Measurements from ENCODE around the gene ORAI2. TPM values are rescaled to one million over a fixed set of nuclear protein-coding genes. Genes with fewer than 3 reads are reported as not detected.

ORAI2 gene
- total RNA-seq, 1 donor from 2014 or later, result 47.4 TPM

DNA sequence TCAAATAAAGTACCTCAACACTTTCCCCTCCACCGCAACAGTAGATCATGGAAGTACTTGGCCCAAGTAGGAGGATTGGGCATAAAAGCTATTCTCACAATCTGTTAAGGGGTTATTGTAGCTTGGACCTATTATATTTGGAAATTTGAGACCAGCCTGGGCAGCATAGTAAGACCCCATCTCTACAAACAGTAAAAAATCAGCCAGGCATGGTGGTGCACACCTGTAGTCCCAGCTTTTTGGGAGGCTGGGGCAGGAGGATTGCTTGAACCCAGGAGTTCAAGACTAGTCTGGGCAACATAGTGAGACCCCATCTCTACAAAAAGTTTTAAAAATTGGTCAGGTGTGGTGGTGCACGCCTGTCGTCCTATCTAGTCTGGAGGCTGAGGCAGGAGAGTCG lies 24.0 kb upstream of the ORAI2 start:
- no peak overlapping the region for H3K4me3 Mint-ChIP-seq (ENCODE audit: unreplicated experiment)
- H3K27ac Mint-ChIP-seq (ENCODE audit: unreplicated experiment), result no peak overlapping the region
- no peaks in the 10 kb centered on the region for H3K27me3 Mint-ChIP-seq (ENCODE audit: low read depth)
- no peaks in the 10 kb centered on the region for H3K9me3 Mint-ChIP-seq (ENCODE audit: low read depth)
- DNase-seq (ENCODE audit: low spot score), result no peak
- H3K36me3 Mint-ChIP-seq (ENCODE audit: low read depth), result peaks cover 43% of the 10 kb centered on the region
- H3K4me1 Mint-ChIP-seq (ENCODE audit: low read depth), result no peaks in the 10 kb centered on the region
- TF ChIP-seq, protein P1, sequence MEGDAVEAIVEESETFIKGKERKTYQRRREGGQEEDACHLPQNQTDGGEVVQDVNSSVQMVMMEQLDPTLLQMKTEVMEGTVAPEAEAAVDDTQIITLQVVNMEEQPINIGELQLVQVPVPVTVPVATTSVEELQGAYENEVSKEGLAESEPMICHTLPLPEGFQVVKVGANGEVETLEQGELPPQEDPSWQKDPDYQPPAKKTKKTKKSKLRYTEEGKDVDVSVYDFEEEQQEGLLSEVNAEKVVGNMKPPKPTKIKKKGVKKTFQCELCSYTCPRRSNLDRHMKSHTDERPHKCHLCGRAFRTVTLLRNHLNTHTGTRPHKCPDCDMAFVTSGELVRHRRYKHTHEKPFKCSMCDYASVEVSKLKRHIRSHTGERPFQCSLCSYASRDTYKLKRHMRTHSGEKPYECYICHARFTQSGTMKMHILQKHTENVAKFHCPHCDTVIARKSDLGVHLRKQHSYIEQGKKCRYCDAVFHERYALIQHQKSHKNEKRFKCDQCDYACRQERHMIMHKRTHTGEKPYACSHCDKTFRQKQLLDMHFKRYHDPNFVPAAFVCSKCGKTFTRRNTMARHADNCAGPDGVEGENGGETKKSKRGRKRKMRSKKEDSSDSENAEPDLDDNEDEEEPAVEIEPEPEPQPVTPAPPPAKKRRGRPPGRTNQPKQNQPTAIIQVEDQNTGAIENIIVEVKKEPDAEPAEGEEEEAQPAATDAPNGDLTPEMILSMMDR (IDR thresholded peaks at IDR 0.05), result no peak

DNA sequence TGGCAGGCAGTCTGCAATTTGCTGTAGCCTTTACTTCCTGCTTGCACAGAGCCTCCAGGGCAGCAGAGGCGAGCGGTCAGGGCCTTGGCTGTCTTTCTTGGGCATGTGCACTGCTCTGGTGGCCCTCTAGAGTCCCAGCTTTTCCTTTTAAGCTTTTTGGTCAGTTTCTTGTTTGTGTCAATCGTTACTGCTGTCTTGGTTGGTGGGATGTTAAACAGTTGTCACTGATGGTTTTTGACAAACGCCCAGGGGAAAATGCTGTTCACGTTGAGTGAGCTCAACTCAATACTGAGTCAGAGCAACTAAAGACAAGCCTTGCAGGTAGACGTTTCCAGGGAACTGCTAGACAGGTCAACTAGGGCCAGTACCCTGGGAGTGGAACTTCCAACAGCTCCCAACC lies 23.3 kb upstream of the ORAI2 start:
- H3K9me3 Mint-ChIP-seq (ENCODE audit: low read depth), result no peaks in the 10 kb centered on the region
- H3K27me3 Mint-ChIP-seq (ENCODE audit: low read depth), result no peaks in the 10 kb centered on the region
- no peak for DNase-seq (ENCODE audit: low spot score)
- H3K4me1 Mint-ChIP-seq (ENCODE audit: low read depth), result no peaks in the 10 kb centered on the region
- no peak overlapping the region for H3K4me3 Mint-ChIP-seq (ENCODE audit: unreplicated experiment)
- TF ChIP-seq, protein P1 (IDR thresholded peaks at IDR 0.05), result no peak
- H3K36me3 Mint-ChIP-seq (ENCODE audit: low read depth), result peaks cover 46% of the 10 kb centered on the region
- H3K27ac Mint-ChIP-seq (ENCODE audit: unreplicated experiment), result no peak overlapping the region

DNA sequence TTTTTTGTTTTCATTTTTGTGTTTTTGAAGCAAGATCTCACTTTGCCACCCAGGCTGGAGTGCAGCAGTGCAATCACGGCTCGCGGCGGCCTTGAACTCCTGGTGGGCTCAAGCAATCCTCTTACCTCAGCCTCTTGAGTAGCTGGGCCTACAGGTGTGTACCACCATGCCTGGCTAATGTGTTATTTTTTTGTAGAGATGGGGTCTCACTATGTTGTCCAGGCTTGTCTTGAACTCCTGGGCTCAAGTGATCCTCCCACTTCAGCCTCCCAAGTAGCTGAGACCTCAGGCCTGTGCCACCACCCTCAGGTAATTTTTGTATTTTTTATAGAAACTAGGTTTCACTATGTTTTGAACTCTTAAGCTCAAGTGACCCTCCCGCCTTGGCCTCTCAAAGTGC lies 22.5 kb upstream of the ORAI2 start:
- H3K27me3 Mint-ChIP-seq (ENCODE audit: low read depth), result no peaks in the 10 kb centered on the region
- peaks cover 43% of the 10 kb centered on the region for H3K36me3 Mint-ChIP-seq (ENCODE audit: low read depth)
- no peak overlapping the region for H3K27ac Mint-ChIP-seq (ENCODE audit: unreplicated experiment)
- no peak overlapping the region for H3K4me3 Mint-ChIP-seq (ENCODE audit: unreplicated experiment)
- no peak for DNase-seq (ENCODE audit: low spot score)
- H3K9me3 Mint-ChIP-seq (ENCODE audit: low read depth), result no peaks in the 10 kb centered on the region
- no peaks in the 10 kb centered on the region for H3K4me1 Mint-ChIP-seq (ENCODE audit: low read depth)
- TF ChIP-seq, protein P1 (IDR thresholded peaks at IDR 0.05), result no peak

DNA sequence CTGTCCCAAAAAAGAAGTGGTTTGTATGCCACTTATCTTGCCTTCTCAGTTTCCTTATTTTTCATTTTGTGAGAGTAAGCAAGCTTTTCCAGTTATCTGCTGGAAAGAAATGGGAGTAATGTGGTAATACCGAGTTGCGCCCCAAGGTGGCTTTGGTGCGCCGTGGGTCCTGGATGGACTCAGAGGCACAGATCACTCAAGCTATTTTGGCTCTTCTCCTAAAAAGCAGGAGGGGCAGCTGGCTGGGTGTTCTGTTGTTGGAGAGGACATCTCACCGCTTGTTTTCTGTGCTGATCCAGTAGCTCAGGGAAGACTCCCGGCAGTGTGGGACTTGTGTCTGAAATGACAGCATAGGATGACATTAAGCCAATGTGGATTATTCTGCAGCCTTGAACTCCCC lies 20.8 kb upstream of the ORAI2 start:
- TF ChIP-seq, protein P1 (IDR thresholded peaks at IDR 0.05), result peak; percentile 65
- Mint-ChIP-seq H3K4me3 (ENCODE audit: unreplicated experiment) (no peak overlapping the region), H3K27ac (ENCODE audit: unreplicated experiment) (no peak overlapping the region), H3K27me3 (ENCODE audit: low read depth) (no peaks in the 10 kb centered on the region), H3K36me3 (ENCODE audit: low read depth) (peaks cover 45% of the 10 kb centered on the region), H3K9me3 (ENCODE audit: low read depth) (no peaks in the 10 kb centered on the region), H3K4me1 (ENCODE audit: low read depth) (no peaks in the 10 kb centered on the region)
- DNase-seq (ENCODE audit: low spot score), result no peak

DNA sequence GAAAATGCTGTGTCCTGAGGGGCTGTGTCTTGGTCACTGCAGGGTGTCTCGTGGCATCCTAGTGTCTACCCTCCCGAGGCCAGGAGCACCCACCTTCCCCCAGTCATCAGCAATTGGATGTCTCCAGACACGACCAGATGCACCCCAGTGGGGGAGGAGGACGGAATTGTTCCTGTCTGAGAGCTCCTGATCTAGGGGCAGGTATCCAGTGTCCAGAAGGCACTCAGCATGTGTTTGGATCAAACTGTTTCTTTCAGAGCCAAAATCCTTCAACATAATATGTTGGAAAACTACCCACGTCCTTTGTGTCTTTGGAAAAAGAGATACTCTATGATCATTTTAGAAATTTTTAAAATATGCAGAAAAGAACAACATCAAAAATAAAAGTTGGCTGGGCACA lies 20.3 kb upstream of the ORAI2 start:
- Mint-ChIP-seq H3K4me1 (ENCODE audit: low read depth) (no peaks in the 10 kb centered on the region), H3K36me3 (ENCODE audit: low read depth) (peaks cover 40% of the 10 kb centered on the region), H3K27ac (ENCODE audit: unreplicated experiment) (no peak overlapping the region), H3K9me3 (ENCODE audit: low read depth) (no peaks in the 10 kb centered on the region), H3K4me3 (ENCODE audit: unreplicated experiment) (no peak overlapping the region), H3K27me3 (ENCODE audit: low read depth) (no peaks in the 10 kb centered on the region)
- TF ChIP-seq, protein P1 (IDR thresholded peaks at IDR 0.05), result no peak
- no peak for DNase-seq (ENCODE audit: low spot score)

Data from chondrocyte (in vitro differentiated cells).